ENCODE results near the gene ALS2CL.

The ALS2CL gene

GRCh38 chr3:46731795-46732194, 38.3 kb upstream of the ALS2CL start:
- Histone ChIP-seq H3K27ac (ENCODE audit: low read length) (no peak overlapping the region), H3K27me3 (replicated peaks; ENCODE audit: insufficient read depth, low read length) (no peaks in the 10 kb centered on the region), H2AFZ (ENCODE audit: low read length) (no peak overlapping the region), H3K9me2 (replicated peaks; ENCODE audit: insufficient read depth, low read length) (no peaks in the 10 kb centered on the region), H4K20me1 (ENCODE audit: insufficient read depth, low read length) (no peaks in the 10 kb centered on the region), H3K9ac (ENCODE audit: low read length) (no peak overlapping the region), H3K4me2 (ENCODE audit: low read depth, low read length) (no peak overlapping the region), H3F3A (ENCODE audit: insufficient read depth, low read length) (no peaks in the 10 kb centered on the region), H3K9me3 (replicated peaks; ENCODE audit: insufficient read depth, low read length) (no peaks in the 10 kb centered on the region), H3K36me3 (replicated peaks; ENCODE audit: insufficient read depth, low read length) (no peaks in the 10 kb centered on the region), H3K4me3 (ENCODE audit: low read length) (no peak overlapping the region), H3K4me1 (ENCODE audit: low read length) (no peaks in the 10 kb centered on the region), H3K79me2 (ENCODE audit: low read length) (no peaks in the 10 kb centered on the region)
- no peak for DNase-seq
- TF ChIP-seq EZH2 (optimal IDR thresholded peaks at IDR 0.05; ENCODE audit: low read depth, low read length) (no peak), CTCF (IDR thresholded peaks at IDR 0.05; ENCODE audit: low read length) (no peak), EZH2phosphoT487 (IDR thresholded peaks at IDR 0.05; ENCODE audit: low read length) (no peak)

DNA sequence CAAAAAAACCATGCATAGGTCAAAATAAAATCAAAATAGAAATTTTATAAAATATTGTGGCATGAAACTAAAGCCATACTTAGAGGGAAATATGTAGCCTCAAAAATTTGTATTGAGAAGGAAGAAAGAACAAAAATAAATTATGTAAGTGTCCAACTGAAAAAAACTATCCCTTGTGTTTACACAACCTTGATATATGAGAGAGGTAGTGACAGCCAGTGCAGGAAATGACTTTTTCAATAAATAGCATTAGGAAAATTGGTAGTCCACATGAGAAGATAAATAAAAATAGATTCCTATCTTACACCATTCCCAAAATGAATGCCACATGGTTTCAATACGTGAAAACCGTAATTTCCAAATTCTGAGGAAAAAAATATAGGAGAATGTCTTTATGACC, 37.3 kb upstream of the ALS2CL start:
- Histone ChIP-seq H3K4me2 (ENCODE audit: low read depth, low read length) (no peak overlapping the region), H3K79me2 (ENCODE audit: low read length) (no peaks in the 10 kb centered on the region), H3K36me3 (replicated peaks; ENCODE audit: insufficient read depth, low read length) (no peaks in the 10 kb centered on the region), H4K20me1 (ENCODE audit: insufficient read depth, low read length) (no peaks in the 10 kb centered on the region), H3K9me3 (replicated peaks; ENCODE audit: insufficient read depth, low read length) (no peaks in the 10 kb centered on the region), H3F3A (ENCODE audit: insufficient read depth, low read length) (no peaks in the 10 kb centered on the region), H2AFZ (ENCODE audit: low read length) (no peak overlapping the region), H3K27me3 (replicated peaks; ENCODE audit: insufficient read depth, low read length) (no peaks in the 10 kb centered on the region), H3K9ac (ENCODE audit: low read length) (no peak overlapping the region), H3K4me1 (ENCODE audit: low read length) (no peaks in the 10 kb centered on the region), H3K9me2 (replicated peaks; ENCODE audit: insufficient read depth, low read length) (no peaks in the 10 kb centered on the region), H3K4me3 (ENCODE audit: low read length) (no peak overlapping the region), H3K27ac (ENCODE audit: low read length) (no peak overlapping the region)
- TF ChIP-seq EZH2phosphoT487 (IDR thresholded peaks at IDR 0.05; ENCODE audit: low read length) (no peak), EZH2 (optimal IDR thresholded peaks at IDR 0.05; ENCODE audit: low read depth, low read length) (no peak), CTCF (IDR thresholded peaks at IDR 0.05; ENCODE audit: low read length) (no peak)
- no peak for DNase-seq

GRCh38 chr3:46729038-46729437, 35.6 kb upstream of the ALS2CL start:
- Histone ChIP-seq H3K9ac (ENCODE audit: low read length) (no peak overlapping the region), H3K27ac (ENCODE audit: low read length) (no peak overlapping the region), H3K27me3 (replicated peaks; ENCODE audit: insufficient read depth, low read length) (no peaks in the 10 kb centered on the region), H4K20me1 (ENCODE audit: insufficient read depth, low read length) (no peaks in the 10 kb centered on the region), H3K4me3 (ENCODE audit: low read length) (no peak overlapping the region), H3K9me2 (replicated peaks; ENCODE audit: insufficient read depth, low read length) (no peaks in the 10 kb centered on the region), H3K4me2 (ENCODE audit: low read depth, low read length) (no peak overlapping the region), H3K36me3 (replicated peaks; ENCODE audit: insufficient read depth, low read length) (no peaks in the 10 kb centered on the region), H3K4me1 (ENCODE audit: low read length) (no peaks in the 10 kb centered on the region), H2AFZ (ENCODE audit: low read length) (no peak overlapping the region), H3F3A (ENCODE audit: insufficient read depth, low read length) (no peaks in the 10 kb centered on the region), H3K79me2 (ENCODE audit: low read length) (no peaks in the 10 kb centered on the region), H3K9me3 (replicated peaks; ENCODE audit: insufficient read depth, low read length) (no peaks in the 10 kb centered on the region)
- TF ChIP-seq EZH2phosphoT487 (IDR thresholded peaks at IDR 0.05; ENCODE audit: low read length) (no peak), CTCF (IDR thresholded peaks at IDR 0.05; ENCODE audit: low read length) (no peak), EZH2 (optimal IDR thresholded peaks at IDR 0.05; ENCODE audit: low read depth, low read length) (no peak)
- no peak for DNase-seq

Data from MM.1S (cell line).